H1 (cell line): Measurements from ENCODE around the gene BCAS3. TPM values are rescaled to one million over a fixed set of nuclear protein-coding genes. Genes with fewer than 3 reads are reported as not detected.

Experiments
- CHD7 ChIP-seq: fragments of 300-600 bp; sonication (generic); IDR thresholded peaks from 2 replicates; pipeline ENCODE4 v1.7.1; 2012; ENCODE audit warnings: low read length, moderate library complexity, mild to moderate bottlenecking, inconsistent platforms; ENCODE audit not compliant: insufficient replicate concordance
- ZNF274 ChIP-seq: IDR thresholded peaks from 2 replicates; pipeline ENCODE4 v1.7.0; 2012; ENCODE audit warnings: low read length, borderline replicate concordance; ENCODE audit errors: extremely low read depth
- polyA plus RNA-seq, 7 experiments: library from polyadenylated mRNA; depleted of rRNA in 3 of 7; stranded (reverse) in 5 of 7; unstranded in 2 of 7; fragments of >200 nt in 5 of 7; fragments of 200-250 nt in 2 of 7; gene quantifications; 1 replicate in 5 of 7; 2 replicates in 1 of 7; 4 replicates in 1 of 7; pipeline versions ENCODE4 v1.2.1 to v1.2.3, GENCODE V29; 2011 to 2013; ENCODE audit warnings: missing spikeins in 2 of 7, mixed read lengths in 2 of 7
- total RNA-seq: library from RNA; stranded (reverse); fragmentation: NEBNext Ultra II Directional; extraction: Animal tissue kit (Norgen Biotek cat#: 25700); gene quantifications from 2 replicates; pipeline ENCODE4 v1.2.1, GENCODE V29; 2021

BCAS3 gene
- total and polyA plus RNA-seq, 2 of the 8 experiments (the other 6 are each of a cell fraction or from before 2014, with no cell fraction given) = 9.9 to 13.3 TPM

GRCh38 chr17:60750640-60751039 is 73.0 kb downstream of the BCAS3 start (continued):
- no peak for TF ChIP-seq CHD7
- TF ChIP-seq ZNF274 = no peak
